Esophagus muscularis mucosa (tissue), 4 donors: ENCODE results near the gene C1QL4. TPM values are rescaled to one million over a fixed set of nuclear protein-coding genes. Genes with fewer than 3 reads are reported as not detected.
A peak's percentile ranks its signal among the peaks of the same experiment; 100 is the strongest.
"Not testable (repeated sequence)": the region's sequence is repeated elsewhere in the genome, so short reads cannot be mapped to it uniquely, and the experiment has no call there.

ENCODE experiments used
- DNase-seq: peaks from one replicate; pipeline ENCODE4 v3.0.0-alpha.2; 2017; ENCODE audit errors: extremely low spot score
- H3K27ac ChIP-seq, 4 donors: fragments of 200-600 bp; sonication (generic); replicated peaks in 1 of 4; 1 replicate in 3 of 4; 2 replicates in 1 of 4; pipeline ENCODE4 v1.5.1; 2016 to 2019; ENCODE audit warnings: mild to moderate bottlenecking in 1 of 4
- H3K27me3 ChIP-seq, 4 donors: fragments of 200-600 bp; sonication (generic); one replicate each; pipeline versions ENCODE4 v1.5.1 to v1.6.0; 2016 to 2019
- H3K36me3 ChIP-seq, 4 donors: fragments of 200-600 bp; sonication (generic); one replicate each; pipeline ENCODE4 v1.5.1; 2016 to 2019
- H3K4me1 ChIP-seq, 4 donors: fragments of 200-600 bp; sonication (generic); one replicate each; pipeline ENCODE4 v1.5.1; 2016 to 2019
- H3K4me3 ChIP-seq, 4 donors: fragments of 200-600 bp; sonication (generic); 1 replicate in 2 of 4; 2 replicates in 2 of 4; pipeline ENCODE4 v1.5.1; 2016 to 2019; ENCODE audit warnings: mild to moderate bottlenecking in 4 of 4, moderate library complexity in 1 of 4
- H3K9me3 ChIP-seq, 4 donors: fragments of 200-600 bp; sonication (generic); 1 replicate in 3 of 4; 2 replicates in 1 of 4; pipeline ENCODE4 v1.5.1; 2016 to 2019
- EP300 ChIP-seq: sonication (generic); formaldehyde crosslinking; IDR thresholded peaks from one replicate; pipeline ENCODE4 v1.6.1; 2017; ENCODE audit warnings: antibody characterized with exemption
- POLR2A ChIP-seq: fragments of 450-650 bp; IDR thresholded peaks from one replicate; pipeline ENCODE4 v1.6.1; 2017; ENCODE audit warnings: antibody characterized with exemption, moderate library complexity, mild to moderate bottlenecking, low read depth
- POLR2AphosphoS5 ChIP-seq, 2 donors: sonication (generic); formaldehyde crosslinking; IDR thresholded peaks; one replicate each; pipeline ENCODE4 v1.6.1; 2017; ENCODE audit warnings: antibody characterized with exemption in 2 of 2
- WGBS: methylation state at CpG from one replicate; pipeline ENCODE4 v1.1.5; 2018; 5-methylcytosine and 5-hydroxymethylcytosine counted together
- intact Hi-C: fragments of 100-400 bp; cut with DNase I; formaldehyde crosslinking; loops from one replicate; pipeline ENCODE4 v1.15.1; 2023
- total RNA-seq, 4 donors: library from RNA; depleted of rRNA; stranded (reverse); fragments of >200 nt; gene quantifications; one replicate each; pipeline versions ENCODE4 v1.1.0 to v1.2.1, GENCODE V29; 2016
- TF ChIP-seq, protein P1 (sequence below), 3 experiments: fragments of 200-600 bp in 2 of 3; fragments of 450-650 bp in 1 of 3; sonication (generic) in 2 of 3; IDR thresholded peaks; one replicate each; pipeline ENCODE4 v1.5.1; 2017 to 2019; ENCODE audit warnings: antibody characterized with exemption in 3 of 3, mild to moderate bottlenecking in 2 of 3, moderate library complexity in 1 of 3

The C1QL4 gene
- total RNA-seq, 4 donors from 2014 or later: not detected

DNA sequence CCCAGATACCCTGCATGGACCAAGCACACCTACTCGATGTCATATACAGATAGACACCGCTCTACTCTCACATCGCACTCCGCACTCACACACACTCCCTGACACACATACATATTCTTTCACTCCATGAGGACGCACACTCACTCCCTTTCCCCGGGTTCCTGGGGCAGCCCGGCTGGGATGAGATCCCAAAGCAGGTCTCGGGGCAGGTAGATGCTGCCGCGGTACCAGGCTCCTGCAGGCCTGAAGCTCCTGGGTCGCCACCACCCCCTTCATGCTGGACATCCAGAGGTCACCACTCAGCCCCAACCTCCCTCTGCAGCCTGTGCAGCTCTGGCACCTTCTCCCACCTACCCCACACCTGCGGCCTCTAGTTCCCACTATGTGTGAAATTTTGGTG, 2.3 kb downstream of the C1QL4 start:
- DNase-seq: peak; percentile 75
- Histone ChIP-seq H3K4me3 (no peak overlapping the region), H3K9me3 (no peaks in the 10 kb centered on the region), H3K27me3 (peaks cover 10 to 99% (median 46%) of the 10 kb centered on the region in 4 donors), H3K36me3 (no peaks in the 10 kb centered on the region), H3K27ac (no peak overlapping the region), H3K4me1 (peaks cover 7 to 46% (median 30%) of the 10 kb centered on the region in 4 donors)
- TF ChIP-seq EP300 (no peak), POLR2A (no peak), POLR2AphosphoS5 (IDR thresholded peaks at IDR 0.05) (no peak)
- TF ChIP-seq, protein P1, sequence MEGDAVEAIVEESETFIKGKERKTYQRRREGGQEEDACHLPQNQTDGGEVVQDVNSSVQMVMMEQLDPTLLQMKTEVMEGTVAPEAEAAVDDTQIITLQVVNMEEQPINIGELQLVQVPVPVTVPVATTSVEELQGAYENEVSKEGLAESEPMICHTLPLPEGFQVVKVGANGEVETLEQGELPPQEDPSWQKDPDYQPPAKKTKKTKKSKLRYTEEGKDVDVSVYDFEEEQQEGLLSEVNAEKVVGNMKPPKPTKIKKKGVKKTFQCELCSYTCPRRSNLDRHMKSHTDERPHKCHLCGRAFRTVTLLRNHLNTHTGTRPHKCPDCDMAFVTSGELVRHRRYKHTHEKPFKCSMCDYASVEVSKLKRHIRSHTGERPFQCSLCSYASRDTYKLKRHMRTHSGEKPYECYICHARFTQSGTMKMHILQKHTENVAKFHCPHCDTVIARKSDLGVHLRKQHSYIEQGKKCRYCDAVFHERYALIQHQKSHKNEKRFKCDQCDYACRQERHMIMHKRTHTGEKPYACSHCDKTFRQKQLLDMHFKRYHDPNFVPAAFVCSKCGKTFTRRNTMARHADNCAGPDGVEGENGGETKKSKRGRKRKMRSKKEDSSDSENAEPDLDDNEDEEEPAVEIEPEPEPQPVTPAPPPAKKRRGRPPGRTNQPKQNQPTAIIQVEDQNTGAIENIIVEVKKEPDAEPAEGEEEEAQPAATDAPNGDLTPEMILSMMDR (IDR thresholded peaks at IDR 0.05): no peak
- intact Hi-C loops: no loop called here
- 60% methylated on average over 9 of the region's 12 CpGs for WGBS

- TF ChIP-seq POLR2AphosphoS5 (IDR thresholded peaks at IDR 0.05) (no peak), POLR2A (no peak), EP300 (no peak)
- TF ChIP-seq, protein P1 (IDR thresholded peaks at IDR 0.05): no peak
- Histone ChIP-seq H3K36me3 (no peaks in the 10 kb centered on the region), H3K9me3 (no peaks in the 10 kb centered on the region), H3K4me3 (no peak overlapping the region), H3K27me3 (peaks cover 10 to 99% (median 46%) of the 10 kb centered on the region in 4 donors), H3K27ac (no peak overlapping the region), H3K4me1 (peaks cover 7 to 46% (median 30%) of the 10 kb centered on the region in 4 donors)
- DNase-seq: no peak
- intact Hi-C loops: no loop called here
- 67% methylated on average over 18 of the region's 19 CpGs for WGBS
Observed at GRCh38 chr12:49334226-49334625, 2.8 kb downstream of the C1QL4 start.

DNA sequence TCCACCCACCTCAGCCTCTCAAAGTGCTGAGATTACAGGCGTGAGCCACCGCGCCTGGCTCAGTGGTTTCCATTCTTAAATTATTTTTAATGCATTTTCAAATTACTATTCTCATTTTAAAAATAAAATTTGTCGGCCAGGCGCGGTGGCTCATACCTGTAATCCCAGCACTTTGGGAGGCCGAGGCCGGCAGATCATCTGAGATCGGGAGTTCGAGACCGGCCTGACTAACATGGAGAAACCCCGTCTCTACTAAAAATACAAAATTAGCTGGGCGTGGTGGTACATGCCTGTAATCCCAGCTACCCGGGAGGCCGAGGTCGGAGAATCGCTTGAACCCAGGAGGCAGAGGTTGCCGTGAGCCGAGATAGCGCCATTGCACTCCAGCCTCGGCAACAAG, 3.2 kb downstream of the C1QL4 start:
- H3K27ac ChIP-seq, H3K4me3 ChIP-seq, H3K9me3 ChIP-seq, H3K36me3 ChIP-seq, intact Hi-C loops, DNase-seq: not testable (repeated sequence)
- Histone ChIP-seq H3K27me3 (peaks cover 10 to 99% (median 46%) of the 10 kb centered on the region in 4 donors), H3K4me1 (peaks cover 7 to 46% (median 30%) of the 10 kb centered on the region in 4 donors)
- 61% methylated on average over 21 of the region's 21 CpGs for WGBS

GRCh38 chr12:49332891-49333371, 4.1 kb downstream of the C1QL4 start:
- no peaks in the 10 kb centered on the region for H3K36me3 ChIP-seq
- no peak overlapping the region for H3K27ac ChIP-seq
- DNase-seq: peak; percentile 83
- TF ChIP-seq POLR2AphosphoS5 (IDR thresholded peaks at IDR 0.05) (no peak), POLR2A (no peak), EP300 (no peak)
- TF ChIP-seq, protein P1 (IDR thresholded peaks at IDR 0.05): no peak
- 27% methylated on average over 11 of the region's 40 CpGs for WGBS
- H3K4me3 ChIP-seq: peak overlapping the region in 1 of 4 donors; percentile 29
- H3K9me3 ChIP-seq: no peaks in the 10 kb centered on the region
- peaks cover 7 to 45% (median 30%) of the 10 kb centered on the region in 4 donors for H3K4me1 ChIP-seq
- peaks cover 10 to 90% (median 46%) of the 10 kb centered on the region in 4 donors for H3K27me3 ChIP-seq
- intact Hi-C loops: no loop called here

DNA sequence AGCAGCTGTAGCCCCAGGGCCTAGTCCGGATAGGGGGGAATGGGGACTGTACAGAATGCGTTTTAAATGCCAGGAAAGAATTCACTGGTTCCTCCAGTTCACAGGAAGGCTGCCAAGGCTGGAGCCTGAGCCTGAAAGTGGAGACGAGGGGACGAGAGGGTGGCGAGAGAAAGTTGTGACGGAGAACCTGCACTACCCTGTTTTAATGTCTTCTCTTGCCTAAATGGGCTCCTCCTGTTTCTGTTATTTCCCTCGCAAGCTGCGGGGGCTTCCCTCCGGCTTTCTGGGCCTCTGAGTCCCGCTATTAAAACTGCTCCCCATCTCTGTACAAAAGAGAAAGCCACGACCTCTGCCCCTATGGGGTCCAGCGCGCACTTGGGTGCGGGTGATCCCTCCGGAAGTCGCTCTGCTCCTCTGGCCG, 4.5 kb downstream of the C1QL4 start:
- intact Hi-C loops: no loop called here
- WGBS: 75% methylated on average over 11 of the region's 17 CpGs
- DNase-seq: no peak
- H3K4me3 ChIP-seq: no peak overlapping the region
- TF ChIP-seq EP300 (no peak), POLR2A (no peak), POLR2AphosphoS5 (IDR thresholded peaks at IDR 0.05) (no peak)
- TF ChIP-seq, protein P1 (IDR thresholded peaks at IDR 0.05): no peak
- no peaks in the 10 kb centered on the region for H3K9me3 ChIP-seq
- no peak overlapping the region for H3K27ac ChIP-seq
- peaks cover 10 to 85% (median 46%) of the 10 kb centered on the region in 4 donors for H3K27me3 ChIP-seq
- H3K4me1 ChIP-seq: peaks cover 7 to 41% (median 28%) of the 10 kb centered on the region in 4 donors
- no peaks in the 10 kb centered on the region for H3K36me3 ChIP-seq
